WTC11 (cell line): ENCODE results near the gene PYGL. TPM values are rescaled to one million over a fixed set of nuclear protein-coding genes. Genes with fewer than 3 reads are reported as not detected.

Experiments
- ATAC-seq: fragments of 200-7000 bp; cut with Tn5 transposase; 2 replicates; pipeline ENCODE4 v1.10.0; 2021; ENCODE audit warnings: mild to moderate bottlenecking, moderate library complexity
- CTCF ChIA-PET: fragments of 300-600 bp; sonication (Branson Sonifier 250); formaldehyde crosslinking; loops from one replicate; lab custom pipeline; 2021; ENCODE audit warnings: antibody characterized with exemption; lab: Charles Lee
- POLR2A ChIA-PET: fragments of 350-600 bp; sonication (Branson Sonifier 250); formaldehyde crosslinking; loops from one replicate; lab custom pipeline; 2021; ENCODE audit warnings: antibody characterized with exemption; lab: Charles Lee
- DNase-seq: peaks from one replicate; pipeline ENCODE4 v3.0.0; 2021; ENCODE audit warnings: low spot score
- H3K27ac Mint-ChIP-seq: 2 replicates; pipeline ENCODE4 v1.8.0; 2021; ENCODE audit warnings: mixed read lengths
- H3K27me3 Mint-ChIP-seq: 2 replicates; pipeline ENCODE4 v1.8.0; 2021; ENCODE audit warnings: low read depth, mild to moderate bottlenecking, moderate library complexity, mixed read lengths
- H3K36me3 Mint-ChIP-seq: 2 replicates; pipeline ENCODE4 v1.8.0; 2021; ENCODE audit warnings: mixed read lengths
- H3K4me1 Mint-ChIP-seq: 2 replicates; pipeline ENCODE4 v1.8.0; 2022; ENCODE audit warnings: mixed read lengths
- H3K4me3 Mint-ChIP-seq: 2 replicates; pipeline ENCODE4 v1.8.0; 2021; ENCODE audit warnings: mild to moderate bottlenecking, moderate library complexity, mixed read lengths
- H3K9me3 Mint-ChIP-seq: 2 replicates; pipeline ENCODE4 v1.8.0; 2021; ENCODE audit warnings: mixed read lengths
- KAT7 ChIP-seq: sonication (generic); formaldehyde crosslinking; IDR thresholded peaks from 2 replicates; pipeline ENCODE4 v1.8.1; 2023; ENCODE audit warnings: missing genetic modification reagents, mild to moderate bottlenecking, borderline replicate concordance
- RELA ChIP-seq: sonication (generic); formaldehyde crosslinking; IDR thresholded peaks from 2 replicates; pipeline ENCODE4 v1.8.1; 2022; ENCODE audit warnings: missing genetic modification reagents, mild to moderate bottlenecking, borderline replicate concordance
- SMAD3 ChIP-seq: sonication (generic); formaldehyde crosslinking; IDR thresholded peaks from 2 replicates; pipeline ENCODE4 v1.8.0; 2022; ENCODE audit warnings: missing genetic modification reagents, mild to moderate bottlenecking, borderline replicate concordance
- SP1 ChIP-seq: sonication (generic); formaldehyde crosslinking; conservative IDR thresholded peaks from 2 replicates; pipeline ENCODE4 v1.8.1; 2022; ENCODE audit warnings: missing genetic modification reagents
- TEAD4 ChIP-seq: sonication (generic); formaldehyde crosslinking; IDR thresholded peaks from 2 replicates; pipeline ENCODE4 v1.8.0; 2022; ENCODE audit warnings: mild to moderate bottlenecking, missing genetic modification reagents
- TP53 ChIP-seq: sonication (generic); formaldehyde crosslinking; IDR thresholded peaks from 2 replicates; pipeline ENCODE4 v1.8.1; 2023; ENCODE audit warnings: mild to moderate bottlenecking, missing genetic modification reagents
- ZBTB21 ChIP-seq: sonication (generic); formaldehyde crosslinking; IDR thresholded peaks from 2 replicates; pipeline ENCODE4 v1.8.1; 2023; ENCODE audit warnings: mild to moderate bottlenecking, missing genetic modification reagents, borderline replicate concordance
- ZNF416 ChIP-seq: fragments of 250-450 bp; sonication (Bioruptor Pico); IDR thresholded peaks from 2 replicates; pipeline ENCODE4 v1.9.0; 2021; ENCODE audit warnings: mild to moderate bottlenecking, inconsistent platforms
- total RNA-seq: library from RNA; stranded (reverse); gene quantifications from 3 replicates; pipeline ENCODE4 v1.2.3, GENCODE V29; 2021
- TF ChIP-seq, protein P1 (sequence below): sonication (generic); formaldehyde crosslinking; conservative IDR thresholded peaks from 2 replicates; pipeline ENCODE4 v1.8.1; 2023; ENCODE audit warnings: mild to moderate bottlenecking, low read depth, missing genetic modification reagents, moderate library complexity
- TF ChIP-seq, protein P2 (sequence below): fragments of 200-600 bp; IDR thresholded peaks from 2 replicates; pipeline ENCODE4 v1.8.0; 2022; ENCODE audit warnings: antibody characterized with exemption
- TF ChIP-seq, protein P3 (sequence below): fragments of 250-450 bp; sonication (Bioruptor Pico); IDR thresholded peaks from 2 replicates; pipeline ENCODE4 v1.8.0; 2021; ENCODE audit warnings: mild to moderate bottlenecking
- TF ChIP-seq, protein P4 (sequence below): fragments of 250-450 bp; sonication (Bioruptor Pico); IDR thresholded peaks from 2 replicates; pipeline ENCODE4 v1.9.0; 2021; ENCODE audit warnings: mild to moderate bottlenecking
- TF ChIP-seq, protein P5 (sequence below): sonication (generic); formaldehyde crosslinking; IDR thresholded peaks from 2 replicates; pipeline ENCODE4 v1.8.1; 2022; ENCODE audit warnings: low read depth, missing genetic modification reagents, borderline replicate concordance

The PYGL gene
- total RNA-seq, 1 experiment from 2014 or later, result 81.0 TPM

DNA sequence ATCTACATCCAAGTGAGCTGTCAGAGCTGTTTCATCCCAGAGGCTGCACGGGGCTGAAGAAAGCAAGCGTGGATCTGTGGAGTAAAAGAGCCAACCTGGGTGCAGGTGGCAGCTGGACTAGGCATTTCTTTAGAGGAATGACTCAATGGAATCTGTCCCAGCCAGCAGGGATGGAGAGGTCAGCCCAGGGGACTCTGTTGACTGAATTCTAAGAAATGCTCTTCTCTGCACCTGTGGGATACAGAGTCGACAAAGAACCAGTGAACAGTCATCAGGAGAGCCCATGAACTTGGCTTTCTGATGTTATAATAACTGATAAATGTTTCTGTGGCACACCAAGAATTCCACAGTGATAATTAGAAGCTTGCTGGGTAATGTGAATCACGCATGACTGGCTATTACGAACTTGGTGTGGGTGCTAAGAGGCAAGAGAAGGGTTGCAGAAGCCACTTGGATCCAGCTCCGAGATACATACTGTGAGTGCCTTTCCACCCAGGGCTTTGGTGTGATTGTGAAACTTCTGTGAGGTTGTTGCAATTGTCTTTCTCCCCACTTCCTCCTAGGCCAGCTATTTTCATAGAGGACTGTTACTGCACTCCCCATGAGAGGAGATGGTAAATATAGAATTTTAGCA, 16.2 kb downstream of the PYGL start (continued):
- TF ChIP-seq, protein P1, sequence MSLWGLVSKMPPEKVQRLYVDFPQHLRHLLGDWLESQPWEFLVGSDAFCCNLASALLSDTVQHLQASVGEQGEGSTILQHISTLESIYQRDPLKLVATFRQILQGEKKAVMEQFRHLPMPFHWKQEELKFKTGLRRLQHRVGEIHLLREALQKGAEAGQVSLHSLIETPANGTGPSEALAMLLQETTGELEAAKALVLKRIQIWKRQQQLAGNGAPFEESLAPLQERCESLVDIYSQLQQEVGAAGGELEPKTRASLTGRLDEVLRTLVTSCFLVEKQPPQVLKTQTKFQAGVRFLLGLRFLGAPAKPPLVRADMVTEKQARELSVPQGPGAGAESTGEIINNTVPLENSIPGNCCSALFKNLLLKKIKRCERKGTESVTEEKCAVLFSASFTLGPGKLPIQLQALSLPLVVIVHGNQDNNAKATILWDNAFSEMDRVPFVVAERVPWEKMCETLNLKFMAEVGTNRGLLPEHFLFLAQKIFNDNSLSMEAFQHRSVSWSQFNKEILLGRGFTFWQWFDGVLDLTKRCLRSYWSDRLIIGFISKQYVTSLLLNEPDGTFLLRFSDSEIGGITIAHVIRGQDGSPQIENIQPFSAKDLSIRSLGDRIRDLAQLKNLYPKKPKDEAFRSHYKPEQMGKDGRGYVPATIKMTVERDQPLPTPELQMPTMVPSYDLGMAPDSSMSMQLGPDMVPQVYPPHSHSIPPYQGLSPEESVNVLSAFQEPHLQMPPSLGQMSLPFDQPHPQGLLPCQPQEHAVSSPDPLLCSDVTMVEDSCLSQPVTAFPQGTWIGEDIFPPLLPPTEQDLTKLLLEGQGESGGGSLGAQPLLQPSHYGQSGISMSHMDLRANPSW (CRISPR knock-in tag), result no peak
- TF ChIP-seq, protein P2, sequence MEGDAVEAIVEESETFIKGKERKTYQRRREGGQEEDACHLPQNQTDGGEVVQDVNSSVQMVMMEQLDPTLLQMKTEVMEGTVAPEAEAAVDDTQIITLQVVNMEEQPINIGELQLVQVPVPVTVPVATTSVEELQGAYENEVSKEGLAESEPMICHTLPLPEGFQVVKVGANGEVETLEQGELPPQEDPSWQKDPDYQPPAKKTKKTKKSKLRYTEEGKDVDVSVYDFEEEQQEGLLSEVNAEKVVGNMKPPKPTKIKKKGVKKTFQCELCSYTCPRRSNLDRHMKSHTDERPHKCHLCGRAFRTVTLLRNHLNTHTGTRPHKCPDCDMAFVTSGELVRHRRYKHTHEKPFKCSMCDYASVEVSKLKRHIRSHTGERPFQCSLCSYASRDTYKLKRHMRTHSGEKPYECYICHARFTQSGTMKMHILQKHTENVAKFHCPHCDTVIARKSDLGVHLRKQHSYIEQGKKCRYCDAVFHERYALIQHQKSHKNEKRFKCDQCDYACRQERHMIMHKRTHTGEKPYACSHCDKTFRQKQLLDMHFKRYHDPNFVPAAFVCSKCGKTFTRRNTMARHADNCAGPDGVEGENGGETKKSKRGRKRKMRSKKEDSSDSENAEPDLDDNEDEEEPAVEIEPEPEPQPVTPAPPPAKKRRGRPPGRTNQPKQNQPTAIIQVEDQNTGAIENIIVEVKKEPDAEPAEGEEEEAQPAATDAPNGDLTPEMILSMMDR, result no peak
- TF ChIP-seq RELA (CRISPR knock-in tag) (no peak), SMAD3 (CRISPR knock-in tag) (no peak), TP53 (no peak), KAT7 (CRISPR knock-in tag) (no peak)
- TF ChIP-seq, protein P3, sequence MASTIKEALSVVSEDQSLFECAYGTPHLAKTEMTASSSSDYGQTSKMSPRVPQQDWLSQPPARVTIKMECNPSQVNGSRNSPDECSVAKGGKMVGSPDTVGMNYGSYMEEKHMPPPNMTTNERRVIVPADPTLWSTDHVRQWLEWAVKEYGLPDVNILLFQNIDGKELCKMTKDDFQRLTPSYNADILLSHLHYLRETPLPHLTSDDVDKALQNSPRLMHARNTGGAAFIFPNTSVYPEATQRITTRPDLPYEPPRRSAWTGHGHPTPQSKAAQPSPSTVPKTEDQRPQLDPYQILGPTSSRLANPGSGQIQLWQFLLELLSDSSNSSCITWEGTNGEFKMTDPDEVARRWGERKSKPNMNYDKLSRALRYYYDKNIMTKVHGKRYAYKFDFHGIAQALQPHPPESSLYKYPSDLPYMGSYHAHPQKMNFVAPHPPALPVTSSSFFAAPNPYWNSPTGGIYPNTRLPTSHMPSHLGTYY (CRISPR knock-in tag), result no peak

DNA sequence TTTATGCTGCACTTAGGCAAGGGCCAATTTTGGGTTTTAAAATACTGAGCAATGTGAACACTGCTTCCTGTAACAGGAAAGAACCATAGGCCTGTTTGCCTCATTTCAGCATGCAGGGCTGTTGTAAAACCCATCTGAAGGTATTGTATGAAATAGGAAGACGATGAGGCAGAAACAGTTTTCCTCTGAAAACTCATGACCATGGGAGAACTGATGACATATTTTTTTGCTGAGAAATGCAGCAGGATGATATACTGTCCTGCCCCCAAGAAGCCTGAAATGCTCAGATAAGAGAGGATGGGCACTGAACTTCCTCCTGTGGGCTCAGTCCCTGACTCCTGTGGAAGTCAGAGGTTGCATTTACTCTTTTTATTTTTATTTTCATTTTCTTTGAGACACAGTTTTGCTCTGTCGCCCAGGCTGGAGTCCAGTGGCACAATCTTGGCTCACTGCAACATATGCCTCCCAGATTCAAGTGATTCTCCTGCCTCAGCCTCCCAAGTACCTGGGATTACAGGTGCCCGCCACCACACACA, 17.4 kb downstream of the PYGL start:
- CTCF ChIA-PET, result interaction anchor here (0.9 kb wide), 1 partner anchor 17 kb away, joined by 3 read pairs; no protein-coding TSS in a partner anchor
- TF ChIP-seq SP1 (CRISPR knock-in tag) (no peak), ZBTB21 (no peak)
- POLR2A ChIA-PET, result no interaction called here

DNA sequence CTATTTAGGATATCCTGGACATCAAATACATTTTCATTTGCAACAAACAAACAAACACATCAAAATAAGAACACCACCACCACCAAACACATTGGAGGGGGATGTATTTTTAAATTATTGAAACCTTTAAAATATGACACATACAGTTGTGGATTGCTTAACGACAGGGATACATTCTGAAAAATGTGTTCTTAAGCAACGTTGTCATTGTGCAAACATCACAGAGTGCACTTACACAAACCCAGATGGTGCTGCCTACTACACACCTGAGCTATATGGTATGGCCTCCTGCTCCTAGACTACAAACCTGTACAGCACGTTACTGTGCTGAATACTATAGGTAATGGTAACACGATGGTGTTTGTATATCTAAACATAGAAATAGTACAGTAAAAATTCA, 19.4 kb downstream of the PYGL start:
- ATAC-seq (no peak), DNase-seq (no peak)
- Mint-ChIP-seq H3K4me3 (no peak overlapping the region), H3K4me1 (peaks cover 18% of the 10 kb centered on the region), H3K36me3 (peaks cover 52% of the 10 kb centered on the region), H3K9me3 (no peaks in the 10 kb centered on the region), H3K27ac (no peak overlapping the region)
- POLR2A ChIA-PET, result no interaction called here
- TF ChIP-seq TEAD4 (CRISPR knock-in tag), result no peak
- TF ChIP-seq, protein P4, sequence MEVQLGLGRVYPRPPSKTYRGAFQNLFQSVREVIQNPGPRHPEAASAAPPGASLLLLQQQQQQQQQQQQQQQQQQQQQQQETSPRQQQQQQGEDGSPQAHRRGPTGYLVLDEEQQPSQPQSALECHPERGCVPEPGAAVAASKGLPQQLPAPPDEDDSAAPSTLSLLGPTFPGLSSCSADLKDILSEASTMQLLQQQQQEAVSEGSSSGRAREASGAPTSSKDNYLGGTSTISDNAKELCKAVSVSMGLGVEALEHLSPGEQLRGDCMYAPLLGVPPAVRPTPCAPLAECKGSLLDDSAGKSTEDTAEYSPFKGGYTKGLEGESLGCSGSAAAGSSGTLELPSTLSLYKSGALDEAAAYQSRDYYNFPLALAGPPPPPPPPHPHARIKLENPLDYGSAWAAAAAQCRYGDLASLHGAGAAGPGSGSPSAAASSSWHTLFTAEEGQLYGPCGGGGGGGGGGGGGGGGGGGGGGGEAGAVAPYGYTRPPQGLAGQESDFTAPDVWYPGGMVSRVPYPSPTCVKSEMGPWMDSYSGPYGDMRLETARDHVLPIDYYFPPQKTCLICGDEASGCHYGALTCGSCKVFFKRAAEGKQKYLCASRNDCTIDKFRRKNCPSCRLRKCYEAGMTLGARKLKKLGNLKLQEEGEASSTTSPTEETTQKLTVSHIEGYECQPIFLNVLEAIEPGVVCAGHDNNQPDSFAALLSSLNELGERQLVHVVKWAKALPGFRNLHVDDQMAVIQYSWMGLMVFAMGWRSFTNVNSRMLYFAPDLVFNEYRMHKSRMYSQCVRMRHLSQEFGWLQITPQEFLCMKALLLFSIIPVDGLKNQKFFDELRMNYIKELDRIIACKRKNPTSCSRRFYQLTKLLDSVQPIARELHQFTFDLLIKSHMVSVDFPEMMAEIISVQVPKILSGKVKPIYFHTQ, result no peak
- no peak for TF ChIP-seq ZNF416 (CRISPR knock-in tag)
- TF ChIP-seq, protein P5, sequence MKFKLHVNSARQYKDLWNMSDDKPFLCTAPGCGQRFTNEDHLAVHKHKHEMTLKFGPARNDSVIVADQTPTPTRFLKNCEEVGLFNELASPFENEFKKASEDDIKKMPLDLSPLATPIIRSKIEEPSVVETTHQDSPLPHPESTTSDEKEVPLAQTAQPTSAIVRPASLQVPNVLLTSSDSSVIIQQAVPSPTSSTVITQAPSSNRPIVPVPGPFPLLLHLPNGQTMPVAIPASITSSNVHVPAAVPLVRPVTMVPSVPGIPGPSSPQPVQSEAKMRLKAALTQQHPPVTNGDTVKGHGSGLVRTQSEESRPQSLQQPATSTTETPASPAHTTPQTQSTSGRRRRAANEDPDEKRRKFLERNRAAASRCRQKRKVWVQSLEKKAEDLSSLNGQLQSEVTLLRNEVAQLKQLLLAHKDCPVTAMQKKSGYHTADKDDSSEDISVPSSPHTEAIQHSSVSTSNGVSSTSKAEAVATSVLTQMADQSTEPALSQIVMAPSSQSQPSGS (CRISPR knock-in tag), result no peak
- TF ChIP-seq, all 79 proteins: peak for 0
- CTCF ChIA-PET, result interaction anchor here (0.9 to 1.5 kb wide), 2 partner anchors 20 to 64 kb away, joined by 3 read pairs; partner anchors contain the start of gene PYGL
- no peaks in the 10 kb centered on the region for H3K27me3 Mint-ChIP-seq

More for the DNA sequence above, 17.4 kb downstream of the PYGL start:
- Mint-ChIP-seq H3K4me3 (no peak overlapping the region), H3K27ac (no peak overlapping the region), H3K27me3 (no peaks in the 10 kb centered on the region), H3K36me3 (peaks cover 51% of the 10 kb centered on the region), H3K4me1 (peaks cover 8% of the 10 kb centered on the region), H3K9me3 (no peaks in the 10 kb centered on the region)
- DNase-seq (no peak), ATAC-seq (no peak)
